H1 (cell line): ENCODE measurements around the gene LTO1. TPM values are rescaled to one million over a fixed set of nuclear protein-coding genes. Genes with fewer than 3 reads are reported as not detected.

ENCODE experiments used
- SP2 ChIP-seq: IDR thresholded peaks from 2 replicates; pipeline ENCODE4 v1.6.1; 2012; ENCODE audit warnings: mild to moderate bottlenecking, low read length, inconsistent platforms
- TEAD4 ChIP-seq: IDR thresholded peaks from 2 replicates; pipeline ENCODE4 v1.6.1; 2012; ENCODE audit warnings: low read depth, low read length, inconsistent platforms, mixed read lengths
- polyA plus RNA-seq, 7 experiments: library from polyadenylated mRNA; depleted of rRNA in 3 of 7; stranded (reverse) in 5 of 7; unstranded in 2 of 7; fragments of >200 nt in 5 of 7; fragments of 200-250 nt in 2 of 7; gene quantifications; 1 replicate in 5 of 7; 2 replicates in 1 of 7; 4 replicates in 1 of 7; pipeline versions ENCODE4 v1.2.1 to v1.2.3, GENCODE V29; 2011 to 2013; ENCODE audit warnings: missing spikeins in 2 of 7, mixed read lengths in 2 of 7
- total RNA-seq: library from RNA; stranded (reverse); fragmentation: NEBNext Ultra II Directional; extraction: Animal tissue kit (Norgen Biotek cat#: 25700); gene quantifications from 2 replicates; pipeline ENCODE4 v1.2.1, GENCODE V29; 2021

The LTO1 gene
- total and polyA plus RNA-seq, 2 of the 8 experiments (the other 6 are each of a cell fraction or from before 2014, with no cell fraction given), result 15.4 to 21.3 TPM

DNA sequence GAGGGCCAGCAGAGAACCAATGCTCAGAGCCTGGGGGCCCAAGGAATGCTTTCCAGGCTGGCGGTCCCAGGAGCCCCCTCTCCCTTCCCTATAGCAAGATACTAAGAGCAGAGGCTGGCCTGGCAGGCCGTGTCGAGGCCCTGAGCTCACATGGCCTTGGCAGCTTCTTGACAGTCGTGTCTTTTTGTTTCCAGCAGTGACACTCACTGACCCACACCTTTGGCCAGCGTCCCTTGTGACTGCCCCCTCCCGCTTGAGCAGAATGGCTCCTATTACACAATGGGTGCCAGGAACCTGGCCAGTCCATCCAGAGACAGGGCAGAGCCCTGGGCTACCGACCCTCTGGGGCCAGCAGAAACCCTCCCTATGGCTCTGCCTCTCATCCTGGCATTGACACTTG lies 40.6 kb downstream of the LTO1 start (continued):
- TF ChIP-seq TEAD4 (no peak), SP2 (no peak)
